GM21447 (cell line): ENCODE data around the gene DRGX.

Experiments used
- ATAC-seq: cut with Tn5 transposase; IDR thresholded peaks from one replicate; pipeline ENCODE4 v1.9.1; 2021; ENCODE audit not compliant: unreplicated experiment

DRGX gene

GRCh38 chr10:49383853-49384252 is 12.0 kb downstream of the DRGX start:
- no peak for ATAC-seq

GRCh38 chr10:49382826-49383225 is 13.1 kb downstream of the DRGX start:
- ATAC-seq, result no peak

GRCh38 chr10:49382226-49382625 is 13.7 kb downstream of the DRGX start:
- no peak for ATAC-seq

GRCh38 chr10:49381111-49381900 is 14.6 kb downstream of the DRGX start:
- no peak for ATAC-seq

- no peak for ATAC-seq
Measured at GRCh38 chr10:49379596-49380410, 16.1 kb downstream of the DRGX start.

- no peak for ATAC-seq
Measured at GRCh38 chr10:49377256-49377655, 18.6 kb downstream of the DRGX start.

GRCh38 chr10:49375611-49376010 is 20.3 kb downstream of the DRGX start:
- ATAC-seq, result no peak

- ATAC-seq, result no peak
Measured at GRCh38 chr10:49374740-49375139, 21.1 kb downstream of the DRGX start.

- ATAC-seq, result no peak
Measured at GRCh38 chr10:49373361-49373760, 22.5 kb downstream of the DRGX start.

GRCh38 chr10:49371967-49372366 is 23.9 kb downstream of the DRGX start:
- no peak for ATAC-seq

- ATAC-seq, result no peak
Measured at GRCh38 chr10:49370326-49371100, 25.4 kb downstream of the DRGX start.

- no peak for ATAC-seq
Measured at GRCh38 chr10:49369216-49370162, 26.4 kb downstream of the DRGX start.

- ATAC-seq, result no peak
Measured at GRCh38 chr10:49368256-49368655, 27.6 kb downstream of the DRGX start.

GRCh38 chr10:49367600-49367999 is 28.3 kb downstream of the DRGX start:
- no peak for ATAC-seq

- ATAC-seq, result no peak
Measured at GRCh38 chr10:49366460-49366859, 29.4 kb downstream of the DRGX start.

GRCh38 chr10:49365675-49366415 is 30.0 kb downstream of the DRGX start:
- ATAC-seq, result no peak

GRCh38 chr10:49365275-49365674 is 30.6 kb downstream of the DRGX start:
- ATAC-seq, result no peak

GRCh38 chr10:49364747-49365146 is 31.1 kb downstream of the DRGX start:
- ATAC-seq, result no peak

- no peak for ATAC-seq
Measured at GRCh38 chr10:49364051-49364450, 31.8 kb downstream of the DRGX start.
